Sigmoid colon (tissue), 4 donors: ENCODE measurements around the gene F10.

ENCODE experiments used
- CTCF ChIP-seq, 4 experiments: fragments of 450-650 bp in 3 of 4; fragments of 200-600 bp in 1 of 4; IDR thresholded peaks; one replicate each; pipeline ENCODE4 v1.5.1; 2016 to 2019; ENCODE audit warnings: antibody characterized with exemption in 4 of 4, mild to moderate bottlenecking in 3 of 4, moderate library complexity in 2 of 4
- EP300 ChIP-seq, 4 donors: sonication (generic); formaldehyde crosslinking; IDR thresholded peaks; one replicate each; pipeline ENCODE4 v1.6.1; 2017; ENCODE audit warnings: antibody characterized with exemption in 4 of 4
- POLR2A ChIP-seq, 2 donors: fragments of 450-650 bp; IDR thresholded peaks; one replicate each; pipeline ENCODE4 v1.6.1; 2016; ENCODE audit warnings: antibody characterized with exemption in 2 of 2, mild to moderate bottlenecking in 2 of 2, moderate library complexity in 2 of 2
- POLR2AphosphoS5 ChIP-seq, 4 donors: sonication (generic); formaldehyde crosslinking; IDR thresholded peaks; one replicate each; pipeline ENCODE4 v1.6.1; 2017; ENCODE audit warnings: antibody characterized with exemption in 4 of 4

GRCh38 chr13:113172419-113172926, 49.9 kb downstream of the F10 start:
- no peak for TF ChIP-seq POLR2AphosphoS5 (IDR thresholded peaks at IDR 0.05)
- no peak for TF ChIP-seq CTCF (IDR thresholded peaks at IDR 0.05)
- TF ChIP-seq EP300 (IDR thresholded peaks at IDR 0.05), result no peak
- no peak for TF ChIP-seq POLR2A (IDR thresholded peaks at IDR 0.05)
